ENCODE data around the gene SKAP1.

Gene SKAP1

GRCh38 chr17:48328457-48328856 lies 101.6 kb downstream of the SKAP1 start:
- Mint-ChIP-seq H3K4me3 (peak overlapping the region; percentile 19), H3K27me3 (ENCODE audit: low read depth, poor library complexity) (no peaks in the 10 kb centered on the region), H3K9me3 (no peaks in the 10 kb centered on the region), H3K27ac (peak overlapping the region; percentile 95), H3K4me1 (peaks cover 51% of the 10 kb centered on the region), H3K36me3 (ENCODE audit: low read depth) (no peaks in the 10 kb centered on the region)
- DNase-seq, result no peak
- TF ChIP-seq, protein P1, sequence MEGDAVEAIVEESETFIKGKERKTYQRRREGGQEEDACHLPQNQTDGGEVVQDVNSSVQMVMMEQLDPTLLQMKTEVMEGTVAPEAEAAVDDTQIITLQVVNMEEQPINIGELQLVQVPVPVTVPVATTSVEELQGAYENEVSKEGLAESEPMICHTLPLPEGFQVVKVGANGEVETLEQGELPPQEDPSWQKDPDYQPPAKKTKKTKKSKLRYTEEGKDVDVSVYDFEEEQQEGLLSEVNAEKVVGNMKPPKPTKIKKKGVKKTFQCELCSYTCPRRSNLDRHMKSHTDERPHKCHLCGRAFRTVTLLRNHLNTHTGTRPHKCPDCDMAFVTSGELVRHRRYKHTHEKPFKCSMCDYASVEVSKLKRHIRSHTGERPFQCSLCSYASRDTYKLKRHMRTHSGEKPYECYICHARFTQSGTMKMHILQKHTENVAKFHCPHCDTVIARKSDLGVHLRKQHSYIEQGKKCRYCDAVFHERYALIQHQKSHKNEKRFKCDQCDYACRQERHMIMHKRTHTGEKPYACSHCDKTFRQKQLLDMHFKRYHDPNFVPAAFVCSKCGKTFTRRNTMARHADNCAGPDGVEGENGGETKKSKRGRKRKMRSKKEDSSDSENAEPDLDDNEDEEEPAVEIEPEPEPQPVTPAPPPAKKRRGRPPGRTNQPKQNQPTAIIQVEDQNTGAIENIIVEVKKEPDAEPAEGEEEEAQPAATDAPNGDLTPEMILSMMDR (IDR thresholded peaks at IDR 0.05), result no peak

GRCh38 chr17:48326310-48326709 lies 103.7 kb downstream of the SKAP1 start:
- Mint-ChIP-seq H3K27ac (no peak overlapping the region), H3K36me3 (ENCODE audit: low read depth) (no peaks in the 10 kb centered on the region), H3K9me3 (no peaks in the 10 kb centered on the region), H3K4me1 (peaks cover 51% of the 10 kb centered on the region), H3K27me3 (ENCODE audit: low read depth, poor library complexity) (no peaks in the 10 kb centered on the region), H3K4me3 (no peak overlapping the region)
- TF ChIP-seq, protein P1 (IDR thresholded peaks at IDR 0.05), result no peak
- no peak for DNase-seq

DNA sequence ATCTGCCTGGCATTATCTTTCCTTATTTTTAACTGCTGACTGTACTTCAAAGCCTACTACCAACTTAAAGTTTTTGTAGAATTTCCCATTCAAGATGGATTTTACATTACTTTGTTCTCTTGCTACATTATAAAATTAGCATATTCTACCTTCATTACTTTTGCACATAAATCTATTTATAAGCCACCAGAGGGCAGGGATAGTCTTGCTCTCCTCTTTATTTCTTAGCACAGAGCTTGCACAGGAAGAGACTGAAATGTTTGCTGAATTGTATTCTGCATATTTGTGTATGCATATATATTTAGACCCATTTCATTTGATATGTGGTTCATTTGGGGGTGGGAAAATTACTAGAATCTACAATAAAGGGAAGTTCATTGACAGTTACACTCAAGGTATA lies 108.0 kb downstream of the SKAP1 start:
- TF ChIP-seq, protein P1 (IDR thresholded peaks at IDR 0.05), result no peak
- no peak overlapping the region for H3K4me3 Mint-ChIP-seq
- no peak overlapping the region for H3K27ac Mint-ChIP-seq
- H3K36me3 Mint-ChIP-seq (ENCODE audit: low read depth), result no peaks in the 10 kb centered on the region
- H3K9me3 Mint-ChIP-seq, result no peaks in the 10 kb centered on the region
- no peaks in the 10 kb centered on the region for H3K27me3 Mint-ChIP-seq (ENCODE audit: low read depth, poor library complexity)
- H3K4me1 Mint-ChIP-seq, result peaks cover 16% of the 10 kb centered on the region
- no peak for DNase-seq

DNA sequence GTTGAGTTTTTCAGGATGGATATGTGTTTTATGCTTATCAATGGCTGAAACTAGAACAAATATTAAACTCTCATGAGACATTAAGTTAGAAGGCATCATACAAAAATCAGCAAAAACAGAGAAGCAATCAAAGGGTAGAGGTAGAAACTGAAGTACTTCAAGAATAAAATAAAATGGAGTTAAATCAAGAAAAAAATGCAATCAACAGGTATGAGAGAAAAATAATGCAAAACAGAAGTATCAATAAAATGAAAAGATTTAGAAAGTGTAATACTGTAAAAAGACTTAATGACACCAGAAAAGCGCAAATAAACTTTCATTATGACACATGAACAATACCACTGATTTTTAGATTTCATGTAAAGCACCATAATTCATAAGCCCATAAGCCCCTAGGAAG lies 112.3 kb downstream of the SKAP1 start:
- DNase-seq, result no peak
- H3K9me3 Mint-ChIP-seq, result no peaks in the 10 kb centered on the region
- H3K4me1 Mint-ChIP-seq, result peaks cover 19% of the 10 kb centered on the region
- TF ChIP-seq, protein P1 (IDR thresholded peaks at IDR 0.05), result no peak
- no peak overlapping the region for H3K27ac Mint-ChIP-seq
- H3K4me3 Mint-ChIP-seq, result no peak overlapping the region
- no peaks in the 10 kb centered on the region for H3K36me3 Mint-ChIP-seq (ENCODE audit: low read depth)
- peaks cover 3% of the 10 kb centered on the region for H3K27me3 Mint-ChIP-seq (ENCODE audit: low read depth, poor library complexity)

DNA sequence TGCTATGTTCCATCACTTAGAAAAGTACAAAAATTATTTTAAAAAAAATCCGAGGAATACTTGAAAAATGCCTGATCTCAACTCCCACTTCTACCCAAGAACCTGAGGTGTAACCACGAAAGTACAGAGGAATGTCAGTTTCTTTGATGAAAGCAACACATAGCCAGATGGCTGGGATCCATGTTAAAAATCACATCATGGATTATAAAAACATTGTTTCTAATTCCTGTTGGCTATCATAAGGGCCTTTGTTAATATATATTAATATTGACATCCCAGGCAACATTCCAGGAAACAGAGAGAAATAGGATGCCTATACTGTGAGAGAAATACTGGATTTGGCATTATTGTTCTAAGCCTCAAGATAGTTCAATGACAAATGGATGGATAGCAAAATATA lies 115.3 kb downstream of the SKAP1 start:
- H3K36me3 Mint-ChIP-seq (ENCODE audit: low read depth), result no peaks in the 10 kb centered on the region
- peaks cover 49% of the 10 kb centered on the region for H3K4me1 Mint-ChIP-seq
- no peaks in the 10 kb centered on the region for H3K9me3 Mint-ChIP-seq
- DNase-seq, result no peak
- H3K27me3 Mint-ChIP-seq (ENCODE audit: low read depth, poor library complexity), result peaks cover 3% of the 10 kb centered on the region
- TF ChIP-seq, protein P1 (IDR thresholded peaks at IDR 0.05), result no peak
- H3K27ac Mint-ChIP-seq, result no peak overlapping the region
- H3K4me3 Mint-ChIP-seq, result no peak overlapping the region

- Mint-ChIP-seq H3K4me1 (peaks cover 55% of the 10 kb centered on the region), H3K9me3 (no peaks in the 10 kb centered on the region), H3K27ac (peak overlapping the region; percentile 30), H3K36me3 (ENCODE audit: low read depth) (no peaks in the 10 kb centered on the region), H3K4me3 (no peak overlapping the region), H3K27me3 (ENCODE audit: low read depth, poor library complexity) (peaks cover 3% of the 10 kb centered on the region)
- no peak for DNase-seq
- TF ChIP-seq, protein P1 (IDR thresholded peaks at IDR 0.05), result no peak
Measured at GRCh38 chr17:48313096-48313755, 116.8 kb downstream of the SKAP1 start.

Data from nephron progenitor cell (in vitro differentiated cells).